Tibial artery (tissue), 4 donors: ENCODE measurements around the gene OVOL2.
A peak's percentile ranks its signal among the peaks of the same experiment; 100 is the strongest.

Experiments
- DNase-seq, 2 donors: peaks; one replicate each; pipeline ENCODE4 v3.0.0-alpha.2; 2019
- H3K27ac ChIP-seq, 2 donors: fragments of 200-600 bp; sonication (generic) in 1 of 2; 1 replicate in 1 of 2; 2 replicates in 1 of 2; pipeline ENCODE4 v1.5.1; 2018 to 2019; ENCODE audit warnings: mild to moderate bottlenecking in 1 of 2
- H3K27me3 ChIP-seq, 2 donors: fragments of 200-600 bp; sonication (generic) in 1 of 2; one replicate each; pipeline versions ENCODE4 v1.5.1 to v1.6.0; 2016 to 2019
- H3K36me3 ChIP-seq, 3 donors: fragments of 200-600 bp; sonication (generic) in 2 of 3; one replicate each; pipeline ENCODE4 v1.5.1; 2016 to 2019; ENCODE audit warnings: mild to moderate bottlenecking in 2 of 3
- H3K4me1 ChIP-seq, 4 donors: fragments of 200-600 bp; sonication (generic) in 2 of 4; 1 replicate in 3 of 4; 2 replicates in 1 of 4; pipeline ENCODE4 v1.5.1; 2016 to 2019
- H3K4me3 ChIP-seq, 2 donors: fragments of 200-600 bp; sonication (generic) in 1 of 2; 1 replicate in 1 of 2; 2 replicates in 1 of 2; pipeline ENCODE4 v1.5.1; 2018 to 2019; ENCODE audit warnings: mild to moderate bottlenecking in 2 of 2
- H3K9me3 ChIP-seq, 3 donors: fragments of 200-600 bp; sonication (generic) in 1 of 3; one replicate each; pipeline ENCODE4 v1.5.1; 2016 to 2019
- intact Hi-C: fragments of 100-400 bp; cut with DNase I; formaldehyde crosslinking; loops from one replicate; pipeline ENCODE4 v1.15.0; 2023; ENCODE audit warnings: low total_unique reads
- TF ChIP-seq, protein P1 (sequence below), 2 experiments: fragments of 200-600 bp in 1 of 2; fragments of 450-650 bp in 1 of 2; IDR thresholded peaks; one replicate each; pipeline ENCODE4 v1.5.1; 2017 to 2019; ENCODE audit warnings: antibody characterized with exemption in 2 of 2, mild to moderate bottlenecking in 1 of 2, moderate library complexity in 1 of 2

OVOL2 gene

DNA sequence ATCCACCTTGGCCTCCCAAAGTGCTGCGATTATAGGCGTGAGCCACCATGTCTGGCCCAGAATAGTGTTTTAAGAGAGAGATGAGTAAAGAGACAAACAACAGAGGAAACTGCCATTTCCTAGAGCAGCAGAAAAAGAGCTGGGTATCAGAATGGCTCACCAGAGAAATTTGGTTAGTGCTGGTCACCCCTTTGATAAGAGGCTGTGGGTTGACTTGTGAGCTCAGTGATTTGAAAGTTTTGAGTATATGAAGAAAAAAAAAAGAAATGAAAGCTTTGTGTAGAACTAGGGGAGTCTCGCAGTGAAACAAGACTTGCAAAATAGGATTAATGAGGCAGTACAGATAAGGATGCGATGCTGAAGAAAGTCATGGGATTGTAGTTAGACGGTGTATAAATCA, 59.3 kb downstream of the OVOL2 start:
- no peaks in the 10 kb centered on the region for H3K9me3 ChIP-seq
- no peak overlapping the region for H3K4me3 ChIP-seq
- H3K4me1 ChIP-seq = peaks cover 0 to 10% (median 2%) of the 10 kb centered on the region in 4 donors
- H3K27ac ChIP-seq = no peak overlapping the region
- intact Hi-C loops = loop anchor here (10.0 kb wide), 1 partner anchor 494 kb away; no protein-coding TSS in a partner anchor
- H3K36me3 ChIP-seq = no peaks in the 10 kb centered on the region
- TF ChIP-seq, protein P1, sequence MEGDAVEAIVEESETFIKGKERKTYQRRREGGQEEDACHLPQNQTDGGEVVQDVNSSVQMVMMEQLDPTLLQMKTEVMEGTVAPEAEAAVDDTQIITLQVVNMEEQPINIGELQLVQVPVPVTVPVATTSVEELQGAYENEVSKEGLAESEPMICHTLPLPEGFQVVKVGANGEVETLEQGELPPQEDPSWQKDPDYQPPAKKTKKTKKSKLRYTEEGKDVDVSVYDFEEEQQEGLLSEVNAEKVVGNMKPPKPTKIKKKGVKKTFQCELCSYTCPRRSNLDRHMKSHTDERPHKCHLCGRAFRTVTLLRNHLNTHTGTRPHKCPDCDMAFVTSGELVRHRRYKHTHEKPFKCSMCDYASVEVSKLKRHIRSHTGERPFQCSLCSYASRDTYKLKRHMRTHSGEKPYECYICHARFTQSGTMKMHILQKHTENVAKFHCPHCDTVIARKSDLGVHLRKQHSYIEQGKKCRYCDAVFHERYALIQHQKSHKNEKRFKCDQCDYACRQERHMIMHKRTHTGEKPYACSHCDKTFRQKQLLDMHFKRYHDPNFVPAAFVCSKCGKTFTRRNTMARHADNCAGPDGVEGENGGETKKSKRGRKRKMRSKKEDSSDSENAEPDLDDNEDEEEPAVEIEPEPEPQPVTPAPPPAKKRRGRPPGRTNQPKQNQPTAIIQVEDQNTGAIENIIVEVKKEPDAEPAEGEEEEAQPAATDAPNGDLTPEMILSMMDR (IDR thresholded peaks at IDR 0.05) = no peak
- no peak for DNase-seq
- H3K27me3 ChIP-seq = no peaks in the 10 kb centered on the region

DNA sequence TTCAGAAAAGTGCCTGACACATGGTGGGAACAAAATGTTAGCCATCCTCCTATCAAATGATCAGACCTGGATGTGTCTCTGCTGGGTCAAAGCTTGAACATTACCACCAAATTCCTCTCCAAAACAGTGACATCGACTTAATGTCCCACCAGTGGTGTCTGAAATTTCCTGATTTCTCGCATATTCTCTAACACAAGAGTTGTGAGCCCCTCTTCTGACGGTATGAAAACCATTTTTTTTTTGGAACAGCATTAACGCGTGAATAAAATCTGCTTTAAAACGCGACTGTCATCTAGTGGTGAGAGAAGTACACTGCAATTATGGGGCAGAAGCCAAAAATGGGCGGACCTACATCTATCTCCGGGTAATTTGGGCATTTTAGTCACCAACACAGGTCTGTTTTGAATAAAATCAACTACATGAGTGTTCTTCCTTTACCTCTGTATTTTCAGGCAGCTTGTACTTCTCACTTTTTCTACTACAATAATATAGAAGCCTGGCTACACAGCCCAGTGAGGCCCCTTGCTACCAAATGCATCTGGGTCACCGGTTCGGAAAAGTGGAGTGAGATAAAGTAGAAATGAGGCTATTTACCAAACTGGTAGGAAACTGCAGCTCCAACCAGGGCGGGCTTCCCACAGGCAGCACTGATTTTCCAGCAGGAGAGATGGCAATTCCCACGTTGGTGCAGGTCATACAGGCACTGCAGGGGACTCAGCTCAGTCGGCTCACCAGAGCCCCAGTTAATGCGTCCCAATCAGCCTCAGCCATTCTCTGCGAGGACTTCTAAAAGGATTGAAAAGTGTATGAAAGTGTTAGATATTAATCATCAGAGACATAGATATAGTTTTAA, 61.5 kb downstream of the OVOL2 start:
- H3K4me3 ChIP-seq = no peak overlapping the region
- no peak for DNase-seq
- no peaks in the 10 kb centered on the region for H3K9me3 ChIP-seq
- peaks cover 0 to 5% (median 0%) of the 10 kb centered on the region in 3 donors for H3K36me3 ChIP-seq
- no peaks in the 10 kb centered on the region for H3K27me3 ChIP-seq
- H3K4me1 ChIP-seq = peaks cover 0 to 8% (median 2%) of the 10 kb centered on the region in 4 donors
- TF ChIP-seq, protein P1 (IDR thresholded peaks at IDR 0.05) = peak; percentile 91 to 96
- no peak overlapping the region for H3K27ac ChIP-seq
- intact Hi-C loops = loop anchor here (10.0 kb wide), 1 partner anchor 491 kb away; no protein-coding TSS in a partner anchor

DNA sequence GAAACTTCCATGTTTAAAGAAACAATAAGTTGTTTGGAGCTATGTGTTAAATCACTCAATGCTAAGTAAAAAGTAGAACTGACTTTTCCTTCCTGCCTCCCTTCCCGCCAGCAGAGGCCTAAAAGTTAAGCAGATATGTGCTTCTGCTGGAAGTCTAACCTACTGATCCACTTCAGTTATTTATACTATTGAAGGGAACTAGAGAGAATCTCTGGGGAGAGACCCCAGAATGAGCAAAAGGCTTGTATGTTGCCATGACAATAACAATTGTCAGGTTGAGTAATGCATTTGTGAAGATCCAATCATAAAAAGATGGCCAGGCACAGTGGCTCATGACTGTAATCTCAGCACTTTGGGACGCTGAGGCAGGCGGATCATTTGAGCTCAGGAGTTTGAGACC, 64.2 kb downstream of the OVOL2 start:
- no peak overlapping the region for H3K4me3 ChIP-seq
- H3K4me1 ChIP-seq = peaks cover 0 to 8% (median 2%) of the 10 kb centered on the region in 4 donors
- TF ChIP-seq, protein P1 (IDR thresholded peaks at IDR 0.05) = no peak
- no peaks in the 10 kb centered on the region for H3K9me3 ChIP-seq
- no peaks in the 10 kb centered on the region for H3K27me3 ChIP-seq
- DNase-seq = no peak
- no peak overlapping the region for H3K27ac ChIP-seq
- H3K36me3 ChIP-seq = peaks cover 0 to 30% (median 7%) of the 10 kb centered on the region in 3 donors
- intact Hi-C loops = loop anchor here (10.0 kb wide), 1 partner anchor 489 kb away; no protein-coding TSS in a partner anchor

DNA sequence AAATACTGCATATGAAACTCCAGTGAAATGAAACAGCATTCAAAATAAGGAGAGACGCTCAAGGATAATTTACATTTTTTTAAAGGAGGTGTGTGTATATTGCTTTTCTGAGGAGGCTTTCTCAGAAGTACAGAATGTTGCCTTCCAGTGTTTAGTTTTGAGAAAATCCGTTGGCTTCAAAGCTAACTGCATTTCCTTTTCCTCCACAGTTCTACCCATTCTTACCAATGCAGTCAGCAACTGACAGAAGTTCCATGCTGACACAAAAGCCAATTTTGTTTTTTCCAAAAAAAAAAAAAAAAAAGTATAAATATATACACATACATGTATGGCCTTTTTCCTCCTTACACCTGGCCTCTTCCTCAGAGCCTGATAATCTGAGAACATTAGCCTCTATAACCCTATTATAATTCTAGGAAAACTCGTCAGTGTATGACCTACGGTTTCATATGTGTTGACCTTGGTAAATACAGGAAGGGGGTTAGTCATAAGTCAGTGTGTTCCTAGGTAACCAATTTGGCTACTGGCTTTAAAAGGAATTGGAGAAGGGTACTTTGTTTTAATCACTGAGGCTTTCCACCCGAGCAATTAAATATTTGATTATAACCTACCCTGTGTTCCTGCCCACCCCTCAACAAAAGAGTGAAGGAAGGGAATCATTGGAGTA, 64.7 kb downstream of the OVOL2 start:
- Histone ChIP-seq H3K36me3 (peaks cover 4 to 35% (median 7%) of the 10 kb centered on the region in 3 donors), H3K27ac (no peak overlapping the region), H3K9me3 (no peaks in the 10 kb centered on the region), H3K4me3 (no peak overlapping the region), H3K27me3 (no peaks in the 10 kb centered on the region), H3K4me1 (peaks cover 0 to 8% (median 2%) of the 10 kb centered on the region in 4 donors)
- TF ChIP-seq, protein P1 (IDR thresholded peaks at IDR 0.05) = no peak
- DNase-seq = no peak
- intact Hi-C loops = loop anchor here (10.0 kb wide), 1 partner anchor 488 kb away; no protein-coding TSS in a partner anchor

DNA sequence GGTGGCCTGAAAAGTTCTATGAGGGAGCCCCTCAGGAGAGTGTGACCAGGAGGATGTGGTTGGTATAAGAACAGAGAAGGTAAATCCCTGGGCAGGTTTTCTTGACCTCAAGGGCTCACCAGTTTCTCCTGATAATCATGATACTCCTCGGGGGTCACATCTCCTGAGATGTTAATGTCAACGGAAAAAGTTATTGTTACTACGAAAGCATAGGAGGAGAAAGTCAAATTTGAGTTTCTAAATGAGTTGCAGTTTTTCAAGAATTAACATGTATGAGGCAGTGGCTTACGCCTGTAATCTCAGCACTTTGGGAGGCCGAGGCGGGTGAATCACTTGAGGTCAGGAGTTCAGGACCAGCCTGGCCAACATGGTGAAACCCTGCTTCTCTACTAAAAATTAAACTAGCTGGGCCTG, 65.5 kb downstream of the OVOL2 start:
- no peak for DNase-seq
- intact Hi-C loops = loop anchor here (10.0 kb wide), 1 partner anchor 487 kb away; no protein-coding TSS in a partner anchor
- Histone ChIP-seq H3K9me3 (no peaks in the 10 kb centered on the region), H3K4me1 (peaks cover 0 to 8% (median 2%) of the 10 kb centered on the region in 4 donors), H3K36me3 (peaks cover 4 to 36% (median 7%) of the 10 kb centered on the region in 3 donors), H3K4me3 (no peak overlapping the region), H3K27me3 (no peaks in the 10 kb centered on the region), H3K27ac (no peak overlapping the region)
- TF ChIP-seq, protein P1 (IDR thresholded peaks at IDR 0.05) = no peak
